Gastroesophageal sphincter (tissue), 4 donors: ENCODE data around the gene OR6K6. TPM values are rescaled to one million over a fixed set of nuclear protein-coding genes. Genes with fewer than 3 reads are reported as not detected.

Experiments used
- ATAC-seq: fragments of 150-250 bp; one replicate; pipeline ENCODE4 v1.9.1; 2016; ENCODE audit warnings: mild to moderate bottlenecking, moderate library complexity
- H3K27ac ChIP-seq, 4 donors: fragments of 200-600 bp; sonication (generic) in 3 of 4; 1 replicate in 3 of 4; 2 replicates in 1 of 4; pipeline ENCODE4 v1.5.1; 2016 to 2019
- H3K27me3 ChIP-seq: fragments of 200-600 bp; sonication (generic); one replicate; pipeline ENCODE4 v1.5.1; 2019
- H3K36me3 ChIP-seq, 2 donors: fragments of 200-600 bp; sonication (generic); one replicate each; pipeline ENCODE4 v1.5.1; 2019; ENCODE audit warnings: control low read depth in 1 of 2
- H3K4me1 ChIP-seq, 3 donors: fragments of 200-600 bp; sonication (generic); 1 replicate in 2 of 3; 2 replicates in 1 of 3; pipeline ENCODE4 v1.5.1; 2016 to 2019; ENCODE audit warnings: control low read depth in 2 of 3
- H3K4me3 ChIP-seq, 2 donors: fragments of 200-600 bp; sonication (generic); one replicate each; pipeline ENCODE4 v1.5.1; 2019; ENCODE audit warnings: mild to moderate bottlenecking in 1 of 2, moderate library complexity in 1 of 2
- H3K9me3 ChIP-seq, 3 donors: fragments of 200-600 bp; sonication (generic); one replicate each; pipeline ENCODE4 v1.5.1; 2017 to 2019; ENCODE audit warnings: control low read depth in 2 of 3
- CTCF ChIP-seq, 4 experiments: fragments of 200-600 bp in 2 of 4; fragments of 450-650 bp in 2 of 4; sonication (generic) in 1 of 4; IDR thresholded peaks; one replicate each; pipeline ENCODE4 v1.5.1; 2017 to 2019; ENCODE audit warnings: antibody characterized with exemption in 4 of 4, mild to moderate bottlenecking in 2 of 4, moderate library complexity in 2 of 4
- EP300 ChIP-seq: sonication (generic); formaldehyde crosslinking; IDR thresholded peaks from one replicate; pipeline ENCODE4 v1.6.1; 2017; ENCODE audit warnings: antibody characterized with exemption, mild to moderate bottlenecking
- POLR2A ChIP-seq, 2 donors: fragments of 450-650 bp; IDR thresholded peaks; one replicate each; pipeline ENCODE4 v1.6.1; 2017; ENCODE audit warnings: antibody characterized with exemption in 2 of 2, mild to moderate bottlenecking in 2 of 2, moderate library complexity in 1 of 2
- POLR2AphosphoS5 ChIP-seq: sonication (generic); formaldehyde crosslinking; IDR thresholded peaks from one replicate; pipeline ENCODE4 v1.6.1; 2017; ENCODE audit warnings: antibody characterized with exemption
- WGBS, 2 donors: methylation state at CpG; one replicate each; pipeline ENCODE4 v1.1.5; 2018; ENCODE audit warnings: low coverage in 1 of 2; 5-methylcytosine and 5-hydroxymethylcytosine counted together
- total RNA-seq, 4 donors: library from RNA; depleted of rRNA; stranded (reverse); fragments of >200 nt; gene quantifications; one replicate each; pipeline ENCODE4 v1.1.0, GENCODE V29; 2016

Gene OR6K6
- total RNA-seq, 4 donors from 2014 or later: not detected

- TF ChIP-seq CTCF (IDR thresholded peaks at IDR 0.05) (no peak), EP300 (no peak), POLR2AphosphoS5 (no peak), POLR2A (IDR thresholded peaks at IDR 0.05) (no peak)
- ATAC-seq: no peak
- WGBS, 2 donors: 64 to 65% methylated on average over 3 of the region's 4 CpGs
- Histone ChIP-seq H3K36me3 (no peaks in the 10 kb centered on the region), H3K27ac (no peak overlapping the region), H3K4me1 (no peaks in the 10 kb centered on the region), H3K27me3 (no peaks in the 10 kb centered on the region), H3K9me3 (no peaks in the 10 kb centered on the region), H3K4me3 (no peak overlapping the region)
Observed at GRCh38 chr1:158730453-158730852, 24.1 kb upstream of the OR6K6 start.

GRCh38 chr1:158731707-158732106 lies 22.8 kb upstream of the OR6K6 start:
- TF ChIP-seq EP300 (no peak), CTCF (IDR thresholded peaks at IDR 0.05) (no peak), POLR2A (IDR thresholded peaks at IDR 0.05) (no peak), POLR2AphosphoS5 (no peak)
- H3K4me1 ChIP-seq: no peaks in the 10 kb centered on the region
- H3K27ac ChIP-seq: no peak overlapping the region
- no peaks in the 10 kb centered on the region for H3K27me3 ChIP-seq
- no peaks in the 10 kb centered on the region for H3K9me3 ChIP-seq
- H3K36me3 ChIP-seq: no peaks in the 10 kb centered on the region
- WGBS, 2 donors: 80% methylated on average over 1 of the region's 4 CpGs; no CpG with 5 or more reads in 1 of the 2 donors
- no peak for ATAC-seq
- H3K4me3 ChIP-seq: no peak overlapping the region

- TF ChIP-seq POLR2A (IDR thresholded peaks at IDR 0.05): no peak
- TF ChIP-seq POLR2AphosphoS5: no peak
- no peak for TF ChIP-seq EP300
- TF ChIP-seq CTCF (IDR thresholded peaks at IDR 0.05): no peak
- 34 to 63% methylated on average over 2 of the region's 2 CpGs for WGBS, 2 donors
- ATAC-seq: no peak
- H3K27me3 ChIP-seq: no peaks in the 10 kb centered on the region
- no peaks in the 10 kb centered on the region for H3K4me1 ChIP-seq
- H3K9me3 ChIP-seq: no peaks in the 10 kb centered on the region
- no peaks in the 10 kb centered on the region for H3K36me3 ChIP-seq
- H3K4me3 ChIP-seq: no peak overlapping the region
- no peak overlapping the region for H3K27ac ChIP-seq
Observed at GRCh38 chr1:158732524-158732923, 22.0 kb upstream of the OR6K6 start.

GRCh38 chr1:158735848-158736247 lies 18.7 kb upstream of the OR6K6 start:
- TF ChIP-seq POLR2AphosphoS5: no peak
- no peak for TF ChIP-seq POLR2A (IDR thresholded peaks at IDR 0.05)
- TF ChIP-seq EP300: no peak
- TF ChIP-seq CTCF (IDR thresholded peaks at IDR 0.05): no peak
- Histone ChIP-seq H3K27me3 (no peaks in the 10 kb centered on the region), H3K4me3 (no peak overlapping the region), H3K9me3 (no peaks in the 10 kb centered on the region), H3K27ac (no peak overlapping the region), H3K4me1 (no peaks in the 10 kb centered on the region), H3K36me3 (no peaks in the 10 kb centered on the region)
- no peak for ATAC-seq

GRCh38 chr1:158752155-158752712 lies 2.3 kb upstream of the OR6K6 start:
- TF ChIP-seq EP300 (no peak), POLR2A (IDR thresholded peaks at IDR 0.05) (no peak), POLR2AphosphoS5 (no peak), CTCF (IDR thresholded peaks at IDR 0.05) (no peak)
- Histone ChIP-seq H3K4me1 (no peaks in the 10 kb centered on the region), H3K9me3 (no peaks in the 10 kb centered on the region), H3K27ac (no peak overlapping the region), H3K4me3 (no peak overlapping the region), H3K27me3 (no peaks in the 10 kb centered on the region), H3K36me3 (no peaks in the 10 kb centered on the region)
- WGBS, 2 donors: 50 to 100% methylated on average over 1 to 2 of the region's 9 CpGs
- ATAC-seq: no peak
